HG03432 (cell line): ENCODE measurements around the gene LRPAP1.
"Not testable (repeated sequence)": the region's sequence is repeated elsewhere in the genome, so short reads cannot be mapped to it uniquely, and the experiment has no call there.

Experiments
- ATAC-seq: cut with Tn5 transposase; IDR thresholded peaks from one replicate; pipeline ENCODE4 v1.9.1; 2021; ENCODE audit warnings: mild to moderate bottlenecking, moderate library complexity; ENCODE audit not compliant: unreplicated experiment

LRPAP1 gene

GRCh38 chr4:3531879-3532750 lies at the start of gene LRPAP1:
LRPAP1 (minus strand) TSS chr4:3532422; CDS start chr4:3532412, 10 bp downstream.
- peak; percentile 88 for ATAC-seq

- ATAC-seq = not testable (repeated sequence)
Measured at GRCh38 chr4:3581334-3582090, 49.3 kb upstream of the LRPAP1 start.

GRCh38 chr4:3580859-3581258 lies 48.6 kb upstream of the LRPAP1 start:
- ATAC-seq = not testable (repeated sequence)

- not testable (repeated sequence) for ATAC-seq
Measured at GRCh38 chr4:3578527-3579144, 46.4 kb upstream of the LRPAP1 start.

GRCh38 chr4:3578052-3578451 lies 45.8 kb upstream of the LRPAP1 start:
- not testable (repeated sequence) for ATAC-seq

- ATAC-seq = not testable (repeated sequence)
Measured at GRCh38 chr4:3577208-3577892, 45.1 kb upstream of the LRPAP1 start.

- not testable (repeated sequence) for ATAC-seq
Measured at GRCh38 chr4:3576533-3577207, 44.4 kb upstream of the LRPAP1 start.

- not testable (repeated sequence) for ATAC-seq
Measured at GRCh38 chr4:3575426-3576369, 43.5 kb upstream of the LRPAP1 start.

- not testable (repeated sequence) for ATAC-seq
Measured at GRCh38 chr4:3574865-3575264, 42.6 kb upstream of the LRPAP1 start.

- not testable (repeated sequence) for ATAC-seq
Measured at GRCh38 chr4:3574346-3574745, 42.1 kb upstream of the LRPAP1 start.

- no peak for ATAC-seq
Measured at GRCh38 chr4:3573131-3573530, 40.9 kb upstream of the LRPAP1 start.

- ATAC-seq = no peak
Measured at GRCh38 chr4:3572363-3572762, 40.1 kb upstream of the LRPAP1 start.

- no peak for ATAC-seq
Measured at GRCh38 chr4:3571921-3572320, 39.7 kb upstream of the LRPAP1 start.

- ATAC-seq = not testable (repeated sequence)
Measured at GRCh38 chr4:3570923-3571322, 38.7 kb upstream of the LRPAP1 start.

- ATAC-seq = not testable (repeated sequence)
Measured at GRCh38 chr4:3569611-3570010, 37.4 kb upstream of the LRPAP1 start.

GRCh38 chr4:3566701-3567100 lies 34.5 kb upstream of the LRPAP1 start:
- not testable (repeated sequence) for ATAC-seq

GRCh38 chr4:3566301-3566700 lies 34.1 kb upstream of the LRPAP1 start:
- ATAC-seq = not testable (repeated sequence)

- not testable (repeated sequence) for ATAC-seq
Measured at GRCh38 chr4:3564948-3565347, 32.7 kb upstream of the LRPAP1 start.

GRCh38 chr4:3563403-3563802 lies 31.2 kb upstream of the LRPAP1 start:
- ATAC-seq = no peak
